ENCODE data around the gene ARL6IP1. TPM values are rescaled to one million over a fixed set of nuclear protein-coding genes. Genes with fewer than 3 reads are reported as not detected.
"Not testable (repeated sequence)": the region's sequence is repeated elsewhere in the genome, so short reads cannot be mapped to it uniquely, and the experiment has no call there.

ARL6IP1 gene
- total and polyA plus RNA-seq, 4 donors = 66.9 to 150 (median 75.0) TPM

DNA sequence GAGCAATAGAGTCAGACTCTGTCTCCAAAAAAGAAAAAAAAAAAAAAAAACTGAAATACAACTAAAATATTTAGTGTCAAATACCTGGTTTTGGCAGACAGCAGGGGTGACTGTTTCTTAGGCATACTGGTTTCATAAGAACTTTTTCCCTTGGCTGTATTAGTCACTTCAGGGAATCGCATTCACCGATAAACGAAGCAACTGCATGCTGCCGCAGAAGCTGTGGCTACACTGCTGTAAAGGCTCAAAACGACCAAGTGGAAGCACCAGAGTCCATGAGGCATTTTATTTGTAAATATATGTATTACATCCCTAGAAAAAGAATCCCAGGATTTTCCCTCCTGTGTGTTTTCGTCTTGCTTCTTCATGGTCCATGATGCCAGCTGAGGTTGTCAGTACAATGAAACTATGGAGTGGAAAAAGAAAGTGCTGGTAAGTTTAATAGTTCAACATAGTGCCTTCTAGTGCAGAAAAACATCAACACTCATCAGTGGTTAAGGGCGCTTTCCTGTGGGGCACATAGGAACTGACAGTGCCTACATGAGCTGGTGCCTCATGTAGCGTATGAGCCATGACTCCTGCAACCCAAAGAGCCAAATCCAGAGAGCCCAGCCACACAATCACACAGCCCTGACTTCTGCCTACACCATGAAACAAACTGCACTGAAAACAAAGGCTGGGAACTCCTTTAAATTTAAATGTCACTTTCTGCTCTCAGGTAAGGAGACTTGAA lies 18.5 kb downstream of the ARL6IP1 start:
- H3K36me3 ChIP-seq (ENCODE audit: control insufficient read depth in 4 of 4, insufficient read depth in 4 of 4, low read length in 4 of 4) = peaks cover 29 to 47% (median 40%) of the 10 kb centered on the region in 4 donors
- H3K4me1 ChIP-seq (ENCODE audit: control insufficient read depth in 5 of 5, insufficient read depth in 5 of 5, low read length in 5 of 5) = peaks cover 10 to 19% (median 12%) of the 10 kb centered on the region in 5 donors
- no peaks in the 10 kb centered on the region for H3K27me3 ChIP-seq (ENCODE audit: control insufficient read depth in 3 of 3, insufficient read depth in 3 of 3, low read length in 2 of 3)
- H3K27ac ChIP-seq (ENCODE audit: low read depth in 1 of 2, low read length in 1 of 2) = no peak overlapping the region
- H3K9ac ChIP-seq (ENCODE audit: insufficient read depth in 1 of 2, low read length in 2 of 2) = no peak overlapping the region
- DNase-seq (no peak), ATAC-seq (ENCODE audit: insufficient read depth, low FRiP score) (no peak)
- WGBS, 2 donors = 89 to 90% methylated on average over 8 of the region's 8 CpGs
- H3K4me3 ChIP-seq = no peak overlapping the region
- no peaks in the 10 kb centered on the region for H3K9me3 ChIP-seq (ENCODE audit: control insufficient read depth in 4 of 4, insufficient read depth in 3 of 4, low read length in 3 of 4)
- TF ChIP-seq CTCF (IDR thresholded peaks at IDR 0.05; ENCODE audit: control extremely low read depth, extremely low read depth) = no peak

DNA sequence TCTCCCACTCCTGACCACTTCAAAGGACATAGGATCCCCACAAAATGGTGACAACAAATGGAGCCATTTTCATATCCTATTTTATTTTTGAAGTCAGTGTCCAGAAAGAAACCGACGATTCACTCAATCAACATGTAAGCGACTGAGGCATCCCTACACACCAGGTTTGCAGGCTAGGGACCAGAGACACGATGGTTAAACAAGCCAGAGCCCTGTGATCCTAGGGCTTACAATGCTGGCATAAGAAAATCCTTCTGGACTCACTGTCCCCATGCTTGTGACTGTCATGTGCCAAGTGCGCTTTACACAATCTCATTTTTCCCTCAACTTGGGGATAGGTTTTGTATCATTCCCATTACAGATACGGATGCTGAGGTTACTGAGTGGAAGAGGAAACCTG lies 20.1 kb downstream of the ARL6IP1 start:
- ATAC-seq (ENCODE audit: insufficient read depth, low FRiP score); H3K27me3 ChIP-seq (ENCODE audit: control insufficient read depth in 3 of 3, insufficient read depth in 3 of 3, low read length in 2 of 3); DNase-seq; H3K27ac ChIP-seq (ENCODE audit: low read depth in 1 of 2, low read length in 1 of 2); H3K9ac ChIP-seq (ENCODE audit: insufficient read depth in 1 of 2, low read length in 2 of 2); H3K4me3 ChIP-seq; H3K9me3 ChIP-seq (ENCODE audit: control insufficient read depth in 4 of 4, insufficient read depth in 3 of 4, low read length in 3 of 4): not testable (repeated sequence)
- peaks cover 25 to 33% (median 30%) of the 10 kb centered on the region in 4 donors for H3K36me3 ChIP-seq (ENCODE audit: control insufficient read depth in 4 of 4, insufficient read depth in 4 of 4, low read length in 4 of 4)
- peaks cover 1 to 11% (median 4%) of the 10 kb centered on the region in 5 donors for H3K4me1 ChIP-seq (ENCODE audit: control insufficient read depth in 5 of 5, insufficient read depth in 5 of 5, low read length in 5 of 5)
- WGBS, 2 donors = 87 to 90% methylated on average over 5 to 6 of the region's 6 CpGs

GRCh38 chr16:18780460-18781026 lies 20.8 kb downstream of the ARL6IP1 start:
- H3K27me3 ChIP-seq (ENCODE audit: control insufficient read depth in 3 of 3, insufficient read depth in 3 of 3, low read length in 2 of 3); ATAC-seq (ENCODE audit: insufficient read depth, low FRiP score); H3K9me3 ChIP-seq (ENCODE audit: control insufficient read depth in 4 of 4, insufficient read depth in 3 of 4, low read length in 3 of 4); H3K9ac ChIP-seq (ENCODE audit: insufficient read depth in 1 of 2, low read length in 2 of 2); H3K4me1 ChIP-seq (ENCODE audit: control insufficient read depth in 5 of 5, insufficient read depth in 5 of 5, low read length in 5 of 5); H3K27ac ChIP-seq (ENCODE audit: low read depth in 1 of 2, low read length in 1 of 2); H3K4me3 ChIP-seq; DNase-seq: not testable (repeated sequence)
- H3K36me3 ChIP-seq (ENCODE audit: control insufficient read depth in 4 of 4, insufficient read depth in 4 of 4, low read length in 4 of 4) = peaks cover 18 to 27% (median 25%) of the 10 kb centered on the region in 4 donors
- 72 to 76% methylated on average over 7 to 8 of the region's 8 CpGs for WGBS, 2 donors

DNA sequence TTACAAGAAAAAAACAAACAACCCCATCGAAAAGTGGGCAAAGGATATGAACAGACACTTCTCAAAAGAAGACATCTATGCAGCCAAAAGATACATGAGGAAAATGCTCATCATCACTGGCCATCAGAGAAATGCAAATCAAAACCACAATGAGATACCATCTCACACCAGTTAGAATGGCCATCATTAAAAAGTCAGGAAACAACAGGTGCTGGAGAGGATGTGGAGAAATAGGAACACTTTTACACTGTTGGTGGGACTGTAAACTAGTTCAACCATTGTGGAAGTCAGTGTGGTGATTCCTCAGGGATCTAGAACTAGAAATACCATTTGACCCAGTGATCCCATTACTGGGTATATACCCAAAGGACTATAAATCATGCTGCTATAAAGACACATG lies 23.7 kb downstream of the ARL6IP1 start:
- not testable (repeated sequence) for H3K36me3 ChIP-seq (ENCODE audit: control insufficient read depth in 4 of 4, insufficient read depth in 4 of 4, low read length in 4 of 4); H3K27ac ChIP-seq (ENCODE audit: low read depth in 1 of 2, low read length in 1 of 2); DNase-seq; H3K27me3 ChIP-seq (ENCODE audit: control insufficient read depth in 3 of 3, insufficient read depth in 3 of 3, low read length in 2 of 3); H3K4me3 ChIP-seq; H3K9ac ChIP-seq (ENCODE audit: insufficient read depth in 1 of 2, low read length in 2 of 2); ATAC-seq (ENCODE audit: insufficient read depth, low FRiP score); H3K4me1 ChIP-seq (ENCODE audit: control insufficient read depth in 5 of 5, insufficient read depth in 5 of 5, low read length in 5 of 5); H3K9me3 ChIP-seq (ENCODE audit: control insufficient read depth in 4 of 4, insufficient read depth in 3 of 4, low read length in 3 of 4)
- WGBS, 2 donors = 95 to 100% methylated on average over 1 of the region's 1 CpG

GRCh38 chr16:18776334-18776733 lies 25.0 kb downstream of the ARL6IP1 start:
- H3K4me3 ChIP-seq; DNase-seq; H3K27me3 ChIP-seq (ENCODE audit: control insufficient read depth in 3 of 3, insufficient read depth in 3 of 3, low read length in 2 of 3); H3K9me3 ChIP-seq (ENCODE audit: control insufficient read depth in 4 of 4, insufficient read depth in 3 of 4, low read length in 3 of 4); ATAC-seq (ENCODE audit: insufficient read depth, low FRiP score); H3K27ac ChIP-seq (ENCODE audit: low read depth in 1 of 2, low read length in 1 of 2); H3K9ac ChIP-seq (ENCODE audit: insufficient read depth in 1 of 2, low read length in 2 of 2); H3K36me3 ChIP-seq (ENCODE audit: control insufficient read depth in 4 of 4, insufficient read depth in 4 of 4, low read length in 4 of 4); H3K4me1 ChIP-seq (ENCODE audit: control insufficient read depth in 5 of 5, insufficient read depth in 5 of 5, low read length in 5 of 5): not testable (repeated sequence)
- WGBS, 2 donors = 52 to 59% methylated on average over 5 of the region's 5 CpGs

DNA sequence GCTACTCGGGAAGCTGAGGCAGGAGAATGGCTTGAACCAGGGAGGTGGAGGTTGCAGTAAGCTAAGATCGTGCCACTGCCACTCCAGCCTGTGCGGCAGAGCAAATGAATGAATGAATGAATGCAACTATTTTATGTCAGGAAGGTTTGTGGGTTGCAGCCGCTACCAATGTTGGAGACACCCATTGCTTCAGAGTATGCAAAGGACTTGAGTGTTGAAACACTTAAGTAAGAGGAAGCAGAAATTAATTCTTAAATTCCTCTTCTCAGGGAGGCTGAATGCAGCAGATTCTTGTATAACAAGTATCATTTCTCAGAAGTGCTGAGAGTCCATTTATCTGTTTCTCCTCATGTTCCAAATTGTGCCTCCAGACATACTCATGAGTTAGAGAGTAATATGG lies 26.7 kb downstream of the ARL6IP1 start:
- not testable (repeated sequence) for DNase-seq; H3K9ac ChIP-seq (ENCODE audit: insufficient read depth in 1 of 2, low read length in 2 of 2); H3K9me3 ChIP-seq (ENCODE audit: control insufficient read depth in 4 of 4, insufficient read depth in 3 of 4, low read length in 3 of 4); H3K27ac ChIP-seq (ENCODE audit: low read depth in 1 of 2, low read length in 1 of 2); ATAC-seq (ENCODE audit: insufficient read depth, low FRiP score); H3K27me3 ChIP-seq (ENCODE audit: control insufficient read depth in 3 of 3, insufficient read depth in 3 of 3, low read length in 2 of 3); H3K4me1 ChIP-seq (ENCODE audit: control insufficient read depth in 5 of 5, insufficient read depth in 5 of 5, low read length in 5 of 5); H3K4me3 ChIP-seq; H3K36me3 ChIP-seq (ENCODE audit: control insufficient read depth in 4 of 4, insufficient read depth in 4 of 4, low read length in 4 of 4)
- 51 to 79% methylated on average over 4 of the region's 4 CpGs for WGBS, 2 donors

DNA sequence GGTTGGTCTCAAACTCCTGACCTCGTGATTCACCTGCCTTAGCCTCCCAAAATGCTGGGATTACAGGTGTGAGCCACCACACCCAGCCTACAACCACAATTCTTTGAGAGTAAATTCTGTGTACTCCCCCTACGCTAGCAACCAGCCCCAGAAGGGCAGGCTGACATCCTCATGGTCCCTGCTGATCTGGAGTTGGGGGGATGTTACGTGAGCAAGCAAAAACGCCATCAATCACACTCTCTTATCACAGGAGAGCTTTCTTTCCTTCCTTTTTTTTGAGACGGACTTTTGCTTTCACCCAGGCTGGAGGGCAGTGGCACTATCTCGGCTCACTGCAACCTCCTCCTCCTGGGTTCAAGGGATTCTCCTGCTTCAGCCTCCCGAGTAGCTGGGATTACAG lies 29.2 kb downstream of the ARL6IP1 start:
- H3K36me3 ChIP-seq (ENCODE audit: control insufficient read depth in 4 of 4, insufficient read depth in 4 of 4, low read length in 4 of 4); ATAC-seq (ENCODE audit: insufficient read depth, low FRiP score); H3K27ac ChIP-seq (ENCODE audit: low read depth in 1 of 2, low read length in 1 of 2); H3K4me3 ChIP-seq; H3K27me3 ChIP-seq (ENCODE audit: control insufficient read depth in 3 of 3, insufficient read depth in 3 of 3, low read length in 2 of 3); H3K4me1 ChIP-seq (ENCODE audit: control insufficient read depth in 5 of 5, insufficient read depth in 5 of 5, low read length in 5 of 5); DNase-seq; H3K9me3 ChIP-seq (ENCODE audit: control insufficient read depth in 4 of 4, insufficient read depth in 3 of 4, low read length in 3 of 4); H3K9ac ChIP-seq (ENCODE audit: insufficient read depth in 1 of 2, low read length in 2 of 2): not testable (repeated sequence)
- 41 to 63% methylated on average over 7 of the region's 7 CpGs for WGBS, 2 donors
